NCI-H146 treated with DMSO at 0.1 percent for 48 hours (cell line): ENCODE measurements around the gene STK31.
"Not testable (repeated sequence)": the region's sequence is repeated elsewhere in the genome, so short reads cannot be mapped to it uniquely, and the experiment has no call there.

ENCODE experiments used
- DNase-seq: peaks from one replicate; lab custom pipeline; 2025; ENCODE audit not compliant: unreplicated experiment; lab: John Stamatoyannopoulos, UW

Gene STK31

DNA sequence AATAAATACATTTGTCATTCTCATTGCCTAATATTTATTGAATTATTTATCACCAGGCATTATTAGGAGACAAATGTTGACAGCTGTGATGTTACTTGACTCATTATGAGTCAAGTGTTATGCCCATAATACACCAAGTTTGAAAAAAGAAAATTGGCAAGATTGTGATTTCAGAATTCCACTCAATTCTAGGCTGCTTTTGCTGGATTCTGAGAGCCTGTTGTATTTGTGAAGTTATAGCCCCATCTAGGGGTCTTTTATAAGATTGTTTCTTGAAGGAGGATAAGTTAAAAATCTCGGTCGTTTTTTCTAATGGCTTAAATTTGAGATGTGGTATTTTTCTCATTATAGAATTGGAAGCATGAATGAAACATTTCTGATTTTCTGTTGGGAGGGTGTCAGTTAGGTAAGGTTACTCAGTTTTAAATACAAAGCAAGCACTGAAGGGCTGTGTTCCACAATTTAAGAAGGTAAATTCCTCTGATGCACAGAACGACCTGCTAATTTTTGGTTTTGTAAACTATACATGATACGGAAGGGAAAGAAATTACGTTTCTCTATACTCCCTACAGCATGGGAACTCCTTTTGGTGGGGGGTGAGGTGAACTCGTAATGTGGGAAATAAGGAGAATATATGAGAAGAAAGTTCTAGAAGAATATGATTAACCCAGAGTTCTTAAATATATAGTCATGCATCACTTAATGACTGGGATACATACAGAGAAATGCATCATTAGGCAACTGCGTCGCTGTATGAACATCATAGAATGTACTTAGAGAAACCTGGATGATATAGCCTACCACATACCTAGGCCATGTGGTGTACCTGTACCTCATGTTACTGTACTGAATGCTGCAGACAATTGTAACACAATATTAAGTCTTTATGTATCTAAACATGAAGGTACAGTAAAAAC is 2.6 kb downstream of the STK31 start:
- DNase-seq, result peak; percentile 55

DNA sequence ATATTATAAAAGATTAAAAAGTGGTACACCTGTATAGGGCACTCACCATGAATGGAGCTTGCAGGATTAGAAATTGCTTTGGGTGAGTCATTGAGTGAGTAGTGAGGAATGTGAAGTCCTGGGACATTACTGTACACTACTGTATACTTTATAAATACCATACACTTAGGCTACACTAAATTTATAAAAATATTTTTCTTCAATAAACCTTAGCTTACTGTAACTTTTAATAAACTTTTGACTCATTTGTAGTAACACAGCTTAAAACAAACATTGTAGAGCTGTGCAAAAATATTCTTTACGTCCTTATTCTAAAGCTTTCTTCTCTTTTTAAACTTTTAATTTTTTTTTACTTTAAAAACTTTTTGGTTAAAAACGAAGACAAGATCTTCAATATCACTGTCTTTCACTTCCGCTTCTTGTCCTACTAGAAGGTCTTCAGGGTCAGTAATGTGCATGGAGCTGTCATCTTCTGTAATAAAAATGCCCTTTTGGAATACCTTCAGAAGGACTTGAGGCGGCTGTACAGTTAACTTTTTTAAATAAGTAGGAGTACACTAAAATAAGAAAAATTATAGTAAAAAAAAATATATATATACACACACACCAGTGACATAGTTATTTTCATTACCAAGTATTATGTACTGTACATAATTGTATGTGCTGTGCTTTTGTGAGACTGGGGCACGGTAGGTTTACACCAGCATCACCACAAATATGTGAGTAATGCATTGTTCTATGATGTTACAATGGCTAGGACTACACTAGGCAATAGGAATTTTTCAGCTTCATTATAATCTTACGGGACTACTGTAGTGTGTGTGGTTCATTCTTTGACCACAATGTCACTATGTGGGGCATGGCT is 3.5 kb downstream of the STK31 start:
- no peak for DNase-seq

DNA sequence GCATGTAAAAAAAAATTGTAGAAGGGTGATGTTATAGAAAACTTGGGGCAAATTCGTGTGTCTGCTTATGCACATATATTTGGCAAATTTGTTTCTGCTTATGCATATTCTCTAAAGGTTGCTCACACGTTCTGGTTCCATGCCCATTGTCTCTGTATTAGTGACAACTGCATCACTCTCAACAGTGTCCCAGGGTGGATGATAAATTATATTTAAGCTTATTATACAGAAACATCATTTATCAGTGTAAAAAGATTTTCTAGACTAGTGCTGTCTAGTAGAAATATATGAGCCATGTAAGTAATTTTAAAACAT is 4.1 kb downstream of the STK31 start:
- no peak for DNase-seq

DNA sequence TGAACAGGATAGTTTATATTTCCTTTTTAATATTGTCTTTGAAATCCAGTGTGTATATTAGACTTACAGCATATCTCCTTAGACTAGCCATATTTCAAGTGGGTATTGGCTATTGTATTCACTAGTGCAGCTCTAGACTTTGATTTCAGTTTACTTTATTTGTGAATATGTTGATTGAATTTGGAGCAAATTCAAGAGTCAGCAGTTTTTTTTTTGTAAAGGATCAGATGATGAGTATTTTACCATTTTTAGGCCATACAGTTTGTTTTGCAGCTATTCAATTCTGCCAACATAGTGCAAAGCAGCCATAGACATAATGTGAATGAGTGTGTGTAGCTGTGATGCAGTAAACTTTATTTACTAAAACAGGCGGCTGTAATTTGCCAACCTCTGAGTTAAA is 4.6 kb downstream of the STK31 start:
- no peak for DNase-seq

DNA sequence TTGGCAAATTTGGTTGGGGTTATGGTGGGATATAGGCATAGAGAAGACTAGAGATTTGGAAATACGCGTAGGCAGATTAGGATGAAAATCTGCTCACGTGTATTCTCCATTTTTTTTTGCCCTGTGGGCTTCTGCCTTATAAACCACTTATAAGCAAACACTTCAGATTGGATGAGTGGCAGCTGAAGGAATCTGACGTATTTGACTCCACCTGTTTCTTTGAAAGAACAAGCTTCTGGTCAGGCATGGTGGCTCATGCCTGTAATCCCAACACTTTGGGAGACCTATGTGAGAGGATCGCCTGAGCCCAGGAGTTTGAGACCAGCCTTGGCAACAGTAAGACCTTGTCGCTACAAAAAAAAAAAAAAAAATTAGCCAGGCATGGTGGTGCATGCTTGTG is 5.1 kb downstream of the STK31 start:
- no peak for DNase-seq

DNA sequence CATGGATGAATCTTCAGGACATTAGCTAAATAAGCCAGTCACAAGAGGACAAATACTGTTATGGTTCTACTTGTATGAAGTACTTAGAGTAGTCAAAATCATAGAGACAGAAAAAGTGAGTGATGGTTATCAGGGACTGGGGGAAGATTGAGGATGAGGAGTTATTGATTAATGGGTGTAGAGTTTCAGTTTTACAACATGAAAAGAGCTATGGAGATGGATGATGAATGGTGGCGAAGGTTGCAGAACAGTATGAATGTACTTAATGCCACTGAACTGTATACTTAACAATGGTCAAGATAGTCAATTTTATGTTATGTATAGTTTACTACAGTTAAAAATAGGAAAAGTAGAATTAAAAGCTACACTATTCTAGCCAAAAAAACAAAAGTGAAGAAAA is 7.8 kb downstream of the STK31 start:
- DNase-seq, result no peak

DNA sequence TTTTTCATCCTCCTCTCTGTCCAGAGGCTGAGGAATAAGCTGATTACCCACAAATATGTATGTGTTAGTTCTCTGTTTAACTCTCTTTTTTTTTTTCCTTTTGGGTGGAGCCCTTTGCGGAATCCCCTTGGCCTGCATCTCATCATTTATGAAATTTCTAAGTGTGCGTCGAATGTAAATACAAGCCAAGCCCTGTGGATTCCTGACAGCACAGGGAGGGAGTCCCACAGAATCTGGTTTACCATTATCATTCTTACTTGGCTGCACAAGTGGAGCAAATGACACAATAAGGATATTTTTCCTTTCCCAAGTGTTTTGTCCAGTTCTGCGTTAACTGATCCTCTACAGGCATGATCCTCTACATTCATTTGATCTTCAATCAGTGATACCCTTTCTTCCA is 11.4 kb downstream of the STK31 start:
- no peak for DNase-seq

DNA sequence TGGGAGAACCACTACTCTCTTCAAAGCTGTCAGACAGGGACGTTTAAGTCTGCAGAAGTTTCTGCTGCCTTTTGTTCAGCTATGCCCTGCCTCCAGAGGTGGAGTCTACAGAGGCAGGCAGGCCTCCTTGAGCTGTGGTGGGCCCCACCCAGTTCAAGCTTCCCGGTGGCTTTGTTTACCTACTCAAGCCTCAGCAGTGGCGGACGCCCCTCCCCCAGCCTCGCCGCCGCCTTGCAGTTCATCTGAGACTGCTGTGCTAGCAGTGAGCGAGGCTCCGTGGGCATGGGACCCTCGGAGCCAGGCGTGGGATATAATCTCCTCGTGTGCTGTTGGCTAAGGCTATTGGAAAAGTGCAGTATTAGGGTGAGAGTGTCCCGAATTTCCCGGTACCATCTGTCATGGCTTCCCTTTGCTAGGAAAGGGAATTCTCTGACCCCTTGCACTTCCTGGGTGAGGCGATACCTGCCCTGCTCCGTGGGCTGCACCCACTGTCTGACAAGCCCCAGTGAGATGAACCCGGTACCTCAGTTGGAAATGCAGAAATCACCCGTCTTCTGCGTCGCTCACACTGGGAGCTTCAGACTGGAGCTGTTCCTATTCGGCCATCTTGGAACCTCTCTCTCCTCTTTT is 12.7 kb downstream of the STK31 start:
- DNase-seq, result not testable (repeated sequence)

DNA sequence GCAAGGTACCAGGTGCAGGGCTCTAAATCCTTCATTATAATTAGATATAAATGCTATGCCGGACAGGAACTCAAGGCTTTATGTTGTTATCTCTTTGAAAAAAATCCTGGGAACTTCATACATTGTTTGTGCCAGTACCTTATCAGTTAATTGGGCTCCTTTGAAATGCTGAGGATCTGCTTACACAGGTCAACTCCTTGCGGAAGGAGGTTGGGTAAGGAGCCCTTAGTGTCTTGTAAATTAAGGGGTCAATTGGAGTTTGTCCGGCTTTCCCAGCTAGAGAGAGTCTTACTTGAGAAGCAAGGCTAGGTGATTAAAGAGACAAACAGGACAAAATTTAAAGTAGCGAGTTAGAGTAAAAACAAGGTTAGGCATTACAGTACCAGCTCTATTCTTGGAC is 14.1 kb downstream of the STK31 start:
- DNase-seq, result peak; percentile 11

DNA sequence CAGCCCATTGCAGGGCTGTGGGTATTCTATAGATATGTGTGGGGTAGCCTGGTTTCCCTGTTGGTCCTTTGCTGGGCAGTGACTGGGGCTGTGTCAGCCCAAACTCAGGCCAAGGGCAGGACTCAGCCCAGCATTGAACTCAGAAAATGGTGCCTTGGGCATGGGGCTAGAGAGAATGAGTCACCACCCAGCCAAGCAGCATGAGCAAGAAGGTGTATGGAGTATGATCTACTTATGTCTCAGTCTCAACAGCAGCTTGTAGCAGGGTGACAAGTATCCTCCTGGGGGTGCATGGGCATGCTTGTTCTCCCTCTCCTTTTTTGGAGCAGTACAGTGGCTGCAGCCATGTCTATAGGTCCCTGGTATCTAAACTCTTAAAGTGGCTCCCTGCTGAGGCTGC is 32.0 kb downstream of the STK31 start:
- DNase-seq, result no peak

DNA sequence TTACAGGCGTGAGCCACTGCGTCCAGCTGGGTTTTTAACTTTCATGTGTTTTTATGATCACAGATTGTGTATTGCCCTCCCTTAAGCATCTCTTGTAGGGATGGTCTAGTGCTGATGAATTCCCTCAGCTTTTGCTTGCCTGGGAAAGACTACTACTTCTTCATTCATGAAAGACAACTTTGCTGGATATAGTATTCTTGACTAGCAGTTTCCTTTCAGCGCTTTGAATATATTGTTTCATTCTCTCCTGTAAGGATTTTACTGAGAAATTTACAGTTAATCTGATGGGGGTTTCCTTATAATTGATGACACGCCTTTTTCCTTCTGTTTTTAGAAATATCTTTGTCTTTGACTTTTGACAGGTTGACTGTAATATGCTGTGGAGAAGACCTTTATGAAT is 33.2 kb downstream of the STK31 start:
- no peak for DNase-seq

DNA sequence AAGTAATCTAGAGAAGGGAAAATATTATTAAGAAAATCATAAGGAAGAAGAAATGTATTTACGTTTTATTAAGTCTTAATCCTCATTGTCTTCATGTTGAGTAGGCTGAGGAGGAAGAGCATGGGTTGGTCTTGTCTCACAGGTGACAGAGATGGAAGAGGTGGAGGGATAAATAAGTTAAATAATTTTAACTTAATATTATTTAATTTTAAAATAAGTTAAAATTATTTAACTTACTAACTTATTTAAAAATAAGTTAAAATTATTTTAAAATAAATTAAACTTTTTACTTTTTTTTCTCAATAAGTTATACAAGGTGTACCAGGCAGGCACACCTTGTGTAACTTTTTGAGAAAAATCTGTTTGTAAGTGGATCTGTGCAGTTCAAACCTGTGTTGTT is 36.6 kb downstream of the STK31 start:
- DNase-seq, result no peak

DNA sequence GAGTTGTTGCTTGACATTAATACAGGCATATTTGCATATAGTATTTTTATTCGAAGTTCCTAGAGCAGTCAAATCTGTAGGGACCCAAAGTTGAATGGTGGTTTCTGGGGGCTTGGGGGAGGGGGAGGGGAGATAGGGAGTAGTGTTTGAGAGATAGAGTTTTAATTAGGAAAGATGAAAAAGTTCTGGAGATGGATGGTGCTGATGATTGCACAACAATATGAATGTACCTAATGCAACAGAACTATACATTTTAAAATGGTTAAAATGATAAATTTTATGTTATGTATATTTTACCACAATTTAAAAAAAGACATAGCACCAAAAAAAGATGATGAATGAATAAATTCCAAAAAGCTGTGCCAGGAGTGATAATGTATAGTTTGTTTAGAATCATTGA is 41.8 kb downstream of the STK31 start:
- DNase-seq, result no peak

DNA sequence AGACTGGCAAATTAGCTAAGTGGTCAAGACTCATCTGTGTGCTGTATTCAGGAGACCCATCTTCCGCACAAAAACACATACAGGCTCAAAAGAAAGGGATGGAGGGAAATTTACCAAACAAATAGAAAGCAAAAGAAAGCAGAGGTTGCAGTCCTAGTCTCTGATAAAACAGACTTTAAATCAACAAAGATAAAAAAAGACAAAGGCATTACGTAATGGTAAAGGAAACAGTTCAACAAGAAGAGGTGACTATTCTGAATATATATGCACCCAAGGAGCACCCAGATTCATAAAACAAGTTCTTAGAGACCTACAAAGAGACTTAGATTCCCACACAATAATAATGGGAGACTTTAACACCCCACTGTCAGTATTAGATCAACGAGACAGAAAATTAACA is 48.8 kb downstream of the STK31 start:
- DNase-seq, result not testable (repeated sequence)

DNA sequence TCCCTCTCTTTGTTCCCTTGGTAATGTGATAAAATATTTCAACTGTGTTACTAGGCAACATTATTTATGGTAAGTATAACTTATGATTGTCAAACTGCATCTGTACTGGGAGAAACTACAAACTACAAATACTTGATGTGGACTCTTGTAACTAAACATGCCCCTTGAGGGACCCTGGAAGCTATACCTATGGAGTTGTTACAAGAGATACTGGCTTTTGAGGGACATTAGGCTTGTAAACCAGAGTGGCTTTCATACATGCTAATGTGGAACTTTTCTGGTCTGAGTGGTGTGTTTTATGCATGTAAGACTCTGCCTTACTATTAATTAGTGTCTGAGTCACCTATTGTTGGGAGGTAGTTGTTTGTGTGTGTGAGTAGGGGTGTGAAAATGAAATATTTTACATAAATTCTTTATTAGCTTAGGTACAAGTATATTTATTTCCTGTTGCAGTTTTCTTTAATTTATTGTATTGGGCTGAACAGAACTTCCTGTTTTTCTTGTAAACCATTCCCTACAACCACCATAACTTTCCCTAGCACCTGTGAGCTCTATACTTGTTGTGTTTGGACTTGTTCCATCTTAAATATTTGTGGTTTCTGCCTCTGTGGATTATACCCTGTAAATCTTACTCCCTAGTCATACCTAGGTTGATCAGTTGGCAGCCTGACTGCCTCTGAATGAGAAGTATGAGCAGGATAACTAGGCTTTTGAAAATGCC is 49.8 kb downstream of the STK31 start:
- no peak for DNase-seq

DNA sequence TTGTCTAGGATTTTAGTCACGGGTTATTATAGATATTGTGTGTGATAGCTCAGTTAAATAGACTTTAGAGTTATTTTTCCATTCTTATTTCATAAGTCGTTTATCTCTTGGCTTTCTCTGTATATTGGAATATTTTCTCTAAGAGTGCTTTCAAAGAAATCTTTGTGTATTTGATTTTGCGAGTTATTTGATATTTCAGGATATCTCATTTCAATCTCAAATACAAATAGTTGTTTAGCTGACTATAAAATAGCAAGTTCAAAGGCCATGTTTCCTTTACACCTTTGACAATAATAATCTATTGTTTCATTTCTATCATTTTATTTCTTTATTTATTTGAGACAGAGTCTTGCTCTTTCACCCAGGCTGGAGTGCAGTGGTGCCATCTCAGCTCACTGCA is 55.9 kb downstream of the STK31 start:
- DNase-seq, result no peak

DNA sequence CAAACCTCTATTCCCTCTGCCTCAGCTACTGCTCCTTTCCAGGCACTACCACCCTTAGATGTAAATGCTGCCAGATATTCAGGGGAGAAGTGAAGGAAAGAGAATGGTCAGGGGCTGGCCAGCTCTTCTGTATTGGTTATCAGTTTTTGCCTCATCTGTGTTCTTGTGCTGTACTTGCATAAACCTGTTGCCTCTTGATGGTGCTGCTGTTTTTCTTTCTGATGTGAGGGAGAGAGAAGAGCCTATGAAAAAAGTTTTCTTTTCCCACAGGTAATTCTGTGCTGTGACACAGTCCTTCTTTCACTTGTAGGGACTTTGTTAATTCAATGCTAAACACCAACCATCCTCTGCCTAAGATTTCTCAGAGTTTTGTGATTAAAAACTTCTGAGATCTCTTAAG is 57.5 kb downstream of the STK31 start:
- DNase-seq, result no peak

DNA sequence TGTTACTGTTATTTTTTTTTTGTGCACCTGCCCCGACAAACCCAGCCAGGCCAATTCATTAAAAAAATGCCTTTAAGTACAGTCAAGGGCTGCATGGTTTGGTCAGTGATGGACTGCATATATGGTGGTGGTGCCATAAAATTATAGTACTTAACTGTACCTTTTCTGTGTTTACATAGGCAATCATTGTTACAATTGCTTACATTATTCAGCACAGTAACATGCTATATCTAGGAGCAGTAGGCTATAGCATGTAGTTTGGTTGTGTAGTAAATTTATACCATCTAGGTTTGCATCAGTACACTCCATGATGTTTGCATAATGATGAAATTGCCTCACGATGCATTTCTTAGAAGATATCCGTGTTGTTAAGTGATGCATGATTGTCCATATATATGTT is 58.0 kb downstream of the STK31 start:
- DNase-seq, result no peak

DNA sequence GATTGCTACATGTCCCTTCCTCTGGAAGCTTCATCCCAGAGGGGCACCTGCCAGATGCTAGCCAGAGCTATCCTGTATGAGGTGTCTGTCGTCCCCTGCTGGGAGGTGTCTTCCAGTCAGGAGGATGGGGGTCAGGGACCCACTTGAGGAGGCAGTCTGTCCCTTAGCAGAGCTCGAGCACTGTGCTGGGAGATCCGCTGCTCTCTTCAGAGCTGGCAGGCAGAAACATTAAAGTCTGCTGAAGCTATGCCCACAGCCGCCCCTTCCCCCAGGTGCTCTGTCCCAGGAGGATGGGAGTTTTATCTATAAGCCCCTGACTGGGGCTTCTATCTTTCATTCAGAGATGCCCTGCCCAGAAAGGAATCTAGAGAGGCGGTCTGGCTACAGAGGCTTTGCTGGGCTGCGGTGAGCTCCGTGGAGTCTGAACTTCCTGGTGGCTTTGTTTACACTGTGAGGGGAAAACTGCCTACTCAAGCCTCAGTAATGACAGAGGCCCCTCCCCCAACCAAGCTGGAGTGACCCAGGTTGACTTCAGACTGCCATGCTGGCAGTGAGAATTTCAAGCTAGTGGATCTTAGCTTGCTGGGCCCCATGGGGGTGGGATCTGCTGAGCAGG is 69.3 kb downstream of the STK31 start:
- not testable (repeated sequence) for DNase-seq

DNA sequence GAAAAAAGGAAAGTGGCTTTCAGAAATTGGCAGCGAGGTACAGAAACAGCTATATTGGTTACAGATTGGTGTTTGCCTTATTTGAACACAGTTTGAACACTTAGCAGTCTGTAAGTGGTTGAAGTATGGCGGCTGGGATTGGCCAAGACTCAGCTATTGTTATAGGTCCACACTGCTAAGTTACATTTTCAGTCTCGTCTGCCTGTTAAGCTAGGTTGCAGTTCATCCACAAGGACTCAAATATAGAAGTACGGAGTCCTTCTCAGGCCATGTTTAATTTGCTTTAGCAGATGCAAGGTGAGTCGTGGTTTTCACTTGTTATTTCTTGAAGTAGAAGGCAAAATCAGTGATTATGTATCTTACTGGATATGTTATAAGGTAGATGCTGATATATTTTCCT is 73.1 kb downstream of the STK31 start:
- no peak for DNase-seq

DNA sequence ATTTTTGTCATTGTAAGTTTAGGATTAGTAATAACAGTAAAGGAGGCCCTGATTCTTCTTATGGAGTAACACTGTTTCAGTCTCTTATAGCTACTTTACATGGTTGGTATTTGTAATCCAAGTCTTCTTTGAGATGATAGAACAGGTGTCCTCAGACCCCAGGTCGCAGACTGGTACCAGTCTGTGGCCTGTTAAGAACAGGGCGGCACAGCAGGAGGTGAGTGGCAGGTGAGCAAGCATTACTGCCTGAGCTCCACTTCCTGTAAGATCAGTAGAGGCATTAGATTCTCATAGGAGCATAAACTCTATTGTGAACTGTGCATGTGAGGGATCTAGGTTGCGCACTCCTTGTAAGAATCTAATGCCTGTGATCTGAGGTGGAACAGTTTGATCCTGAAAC is 77.3 kb downstream of the STK31 start:
- DNase-seq, result peak; percentile 85
